Activated T-helper 1 cell treated with anti-CD3 and anti-CD28 coated beads, Interleukin-12 subunit alpha, Interleukin-12 subunit beta, Interleukin-2, Interleukin-4 antibody, amounts not matched to agents 30 ng/mL and 10 ng/mL and 1 ng/mL, durations not matched to agents 14 hours and 24 hours and 36 hours (primary cell): ENCODE results near the gene JAZF1. TPM values are rescaled to one million over a fixed set of nuclear protein-coding genes. Genes with fewer than 3 reads are reported as not detected.

Experiments used
- DNase-seq: peaks from one replicate; pipeline ENCODE4 v3.0.0; 2021; ENCODE audit warnings: low spot score
- H3K27ac Mint-ChIP-seq: one replicate; pipeline ENCODE4 v1.8.0; 2021; ENCODE audit warnings: mild to moderate bottlenecking, mixed read lengths
- H3K27me3 Mint-ChIP-seq: one replicate; pipeline ENCODE4 v1.8.0; 2022; ENCODE audit warnings: mild to moderate bottlenecking, moderate library complexity, mixed read lengths; ENCODE audit not compliant: insufficient read depth
- H3K36me3 Mint-ChIP-seq: one replicate; pipeline ENCODE4 v1.8.0; 2021; ENCODE audit warnings: low read depth, mixed read lengths
- H3K4me1 Mint-ChIP-seq: one replicate; pipeline ENCODE4 v1.8.0; 2021; ENCODE audit warnings: low read depth, mixed read lengths
- H3K4me3 Mint-ChIP-seq: one replicate; pipeline ENCODE4 v1.8.0; 2021; ENCODE audit warnings: mild to moderate bottlenecking, moderate library complexity, mixed read lengths
- H3K9me3 Mint-ChIP-seq: one replicate; pipeline ENCODE4 v1.8.0; 2021; ENCODE audit warnings: mixed read lengths
- intact Hi-C: fragments of 100-400 bp; cut with micrococcal nuclease; formaldehyde crosslinking; loops from one replicate; pipeline ENCODE4 v1.15.1; 2024
- total RNA-seq: library from RNA; stranded (reverse); gene quantifications from 2 replicates; pipeline ENCODE4 v1.2.3, GENCODE V29; 2022

Gene JAZF1
- total RNA-seq, 1 donor from 2014 or later = 9.8 TPM

DNA sequence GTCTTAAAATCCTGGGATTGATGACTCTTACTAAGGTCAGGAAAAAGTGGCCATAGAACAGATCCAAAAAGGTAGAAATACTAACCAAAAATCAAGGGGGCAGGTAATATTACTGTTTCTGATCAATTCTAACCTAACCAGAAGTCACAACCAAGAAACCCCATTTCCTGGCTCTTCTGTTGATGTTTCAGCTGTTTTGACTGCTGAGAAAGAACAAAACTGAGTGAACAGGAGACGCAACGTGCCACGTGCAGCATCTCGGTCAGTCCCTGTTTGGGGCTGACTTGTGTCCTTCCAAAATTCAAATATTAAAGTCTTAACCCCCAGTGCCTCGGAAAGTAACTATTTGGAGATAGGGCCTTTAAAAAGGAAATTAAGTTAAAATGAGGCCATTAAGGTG lies 56.8 kb downstream of the JAZF1 start:
- no peaks in the 10 kb centered on the region for H3K9me3 Mint-ChIP-seq
- intact Hi-C loops = no loop called here
- DNase-seq = no peak
- H3K27me3 Mint-ChIP-seq = no peaks in the 10 kb centered on the region
- H3K36me3 Mint-ChIP-seq = peaks cover 2% of the 10 kb centered on the region
- no peak overlapping the region for H3K27ac Mint-ChIP-seq
- H3K4me3 Mint-ChIP-seq = no peak overlapping the region
- peaks cover 29% of the 10 kb centered on the region for H3K4me1 Mint-ChIP-seq

DNA sequence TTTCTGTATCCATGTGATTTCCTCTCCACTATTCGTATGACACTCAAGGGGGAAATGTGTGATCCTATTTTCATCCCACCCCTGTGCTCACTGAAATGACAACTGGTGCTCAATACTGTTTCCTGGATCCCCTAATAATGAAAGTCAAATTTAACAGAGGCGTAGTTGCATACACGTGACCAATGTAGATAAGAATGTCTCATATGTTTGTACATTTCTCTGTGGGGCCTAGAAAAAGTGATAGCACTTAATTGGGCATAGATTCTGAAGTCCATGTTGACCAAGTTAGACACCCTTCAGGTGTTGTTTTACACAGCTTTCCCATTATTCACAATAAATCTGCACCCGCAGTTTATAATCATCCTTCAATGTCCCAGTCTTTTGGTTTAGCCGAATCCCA lies 59.1 kb downstream of the JAZF1 start:
- intact Hi-C loops = no loop called here
- no peak overlapping the region for H3K4me3 Mint-ChIP-seq
- no peak for DNase-seq
- H3K36me3 Mint-ChIP-seq = peaks cover 2% of the 10 kb centered on the region
- no peaks in the 10 kb centered on the region for H3K27me3 Mint-ChIP-seq
- H3K27ac Mint-ChIP-seq = no peak overlapping the region
- H3K9me3 Mint-ChIP-seq = no peaks in the 10 kb centered on the region
- peaks cover 29% of the 10 kb centered on the region for H3K4me1 Mint-ChIP-seq

DNA sequence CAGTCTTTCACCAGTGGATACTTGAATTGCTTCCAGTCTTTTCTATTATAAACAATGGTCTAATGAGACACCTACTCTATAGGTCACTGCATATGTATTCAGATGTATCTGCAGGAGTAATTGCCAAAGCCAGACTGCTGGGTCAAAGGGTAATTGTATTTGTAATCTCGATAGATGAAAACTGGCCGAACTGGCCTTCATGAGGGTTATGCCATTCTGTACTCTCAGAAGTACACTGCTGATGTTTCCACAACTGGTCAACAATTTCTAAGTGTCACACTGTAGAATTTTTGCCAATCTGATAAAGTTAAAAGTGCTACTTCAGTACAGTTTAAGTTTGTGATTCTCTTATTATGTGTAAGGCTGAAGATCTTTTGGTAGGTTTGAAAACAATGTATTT lies 64.6 kb downstream of the JAZF1 start:
- Mint-ChIP-seq H3K4me1 (peaks cover 12% of the 10 kb centered on the region), H3K36me3 (no peaks in the 10 kb centered on the region), H3K27ac (no peak overlapping the region), H3K9me3 (no peaks in the 10 kb centered on the region), H3K27me3 (no peaks in the 10 kb centered on the region), H3K4me3 (no peak overlapping the region)
- DNase-seq = no peak
- intact Hi-C loops = no loop called here

DNA sequence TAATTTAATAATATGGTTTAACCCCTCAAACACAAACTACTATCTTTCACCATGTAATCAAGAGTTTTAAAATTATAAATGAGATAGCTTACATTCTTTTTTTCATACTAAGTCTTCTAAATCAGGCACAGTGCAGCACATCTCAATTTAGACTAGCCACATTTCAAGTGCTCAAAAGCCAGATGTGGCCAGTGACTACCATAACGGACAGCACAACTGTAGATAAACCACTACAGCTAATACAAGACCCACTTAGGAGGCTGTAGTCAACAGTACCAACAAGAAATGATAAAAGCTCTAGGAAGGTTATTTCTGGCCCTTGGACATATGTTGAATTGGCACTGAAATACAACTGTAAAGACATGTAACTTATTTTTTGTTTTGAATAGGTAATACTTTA lies 65.3 kb downstream of the JAZF1 start:
- H3K27ac Mint-ChIP-seq = no peak overlapping the region
- no peak overlapping the region for H3K4me3 Mint-ChIP-seq
- H3K4me1 Mint-ChIP-seq = peaks cover 12% of the 10 kb centered on the region
- no peaks in the 10 kb centered on the region for H3K36me3 Mint-ChIP-seq
- intact Hi-C loops = no loop called here
- no peaks in the 10 kb centered on the region for H3K9me3 Mint-ChIP-seq
- no peaks in the 10 kb centered on the region for H3K27me3 Mint-ChIP-seq
- DNase-seq = no peak

DNA sequence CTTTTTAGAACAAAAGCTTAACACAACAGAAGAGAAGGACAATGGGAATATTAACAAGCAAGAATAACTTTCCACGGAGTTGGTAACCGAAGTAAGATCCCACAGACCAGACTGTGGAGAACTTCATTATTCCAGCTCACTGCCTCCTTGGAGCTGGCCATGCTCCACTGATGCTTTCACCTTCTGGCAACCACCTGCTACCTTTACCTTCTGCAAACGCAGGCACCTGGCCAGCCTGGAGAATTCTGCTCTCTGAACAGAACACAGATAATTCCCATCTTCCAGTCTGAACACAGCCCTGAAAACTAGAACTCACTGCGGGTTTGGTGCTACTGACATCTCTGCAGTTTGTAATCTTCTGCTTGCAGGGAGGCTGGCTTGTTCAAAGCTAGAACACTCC lies 66.5 kb downstream of the JAZF1 start:
- intact Hi-C loops = no loop called here
- no peaks in the 10 kb centered on the region for H3K36me3 Mint-ChIP-seq
- no peak overlapping the region for H3K4me3 Mint-ChIP-seq
- H3K27me3 Mint-ChIP-seq = no peaks in the 10 kb centered on the region
- no peak for DNase-seq
- no peak overlapping the region for H3K27ac Mint-ChIP-seq
- peaks cover under 1% of the 10 kb centered on the region for H3K4me1 Mint-ChIP-seq
- H3K9me3 Mint-ChIP-seq = no peaks in the 10 kb centered on the region

DNA sequence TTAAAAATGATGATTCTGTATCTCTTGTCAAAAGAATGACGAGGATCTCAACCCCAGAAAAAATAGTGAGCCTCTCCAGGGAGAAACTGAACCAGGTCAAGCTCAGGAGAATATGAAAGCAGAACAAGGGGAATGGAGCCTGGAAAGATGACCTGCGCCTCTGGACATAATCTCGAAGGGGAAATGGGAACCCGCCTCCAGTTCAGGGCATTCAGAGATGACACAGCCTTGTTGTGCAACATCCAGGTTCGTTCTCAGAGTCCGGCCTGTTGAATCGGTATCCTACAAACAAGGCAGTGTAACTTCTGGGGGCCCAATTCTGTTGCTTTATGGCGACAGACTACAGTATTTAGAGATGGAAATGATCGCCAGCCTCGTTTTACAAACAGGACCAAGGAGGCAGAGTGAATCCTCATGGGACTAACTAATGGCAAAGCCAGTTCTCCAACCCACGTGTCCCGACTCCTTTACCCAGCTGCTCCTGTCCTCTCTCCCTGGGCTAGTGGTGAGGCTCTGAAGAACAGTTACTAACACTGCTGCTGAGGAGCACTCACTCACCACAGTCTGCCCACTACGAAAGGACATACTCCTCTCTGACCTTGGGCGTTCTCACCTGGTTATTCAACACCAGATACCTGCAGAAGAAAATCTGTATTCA lies 67.6 kb downstream of the JAZF1 start:
- H3K27me3 Mint-ChIP-seq = no peaks in the 10 kb centered on the region
- H3K4me3 Mint-ChIP-seq = no peak overlapping the region

DNA sequence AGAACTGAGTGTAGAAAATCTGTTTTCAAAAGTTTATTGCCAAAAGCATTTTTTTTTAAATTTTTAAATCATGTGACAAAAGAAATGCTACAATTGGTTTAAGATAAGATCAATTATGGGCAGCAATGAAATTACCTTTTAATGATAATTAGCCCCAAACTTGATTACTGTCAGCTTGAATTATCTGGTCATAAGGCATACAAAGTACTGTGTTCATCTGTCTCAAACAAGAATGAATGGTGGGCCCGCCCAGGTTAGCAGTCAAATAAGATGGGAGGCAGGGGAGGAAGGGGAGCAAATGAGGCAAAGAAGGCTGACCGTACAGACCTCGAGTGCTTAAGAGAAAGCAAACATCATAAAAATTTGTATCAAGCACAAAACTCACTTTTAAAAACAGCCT lies 68.1 kb downstream of the JAZF1 start:
- H3K4me3 Mint-ChIP-seq = no peak overlapping the region
- no peaks in the 10 kb centered on the region for H3K36me3 Mint-ChIP-seq
- no peaks in the 10 kb centered on the region for H3K9me3 Mint-ChIP-seq
- no peak for DNase-seq
- intact Hi-C loops = no loop called here
- no peak overlapping the region for H3K27ac Mint-ChIP-seq
- no peaks in the 10 kb centered on the region for H3K4me1 Mint-ChIP-seq
- H3K27me3 Mint-ChIP-seq = no peaks in the 10 kb centered on the region

More for the DNA sequence above, 67.6 kb downstream of the JAZF1 start:
- Mint-ChIP-seq H3K27ac (no peak overlapping the region), H3K4me1 (no peaks in the 10 kb centered on the region), H3K36me3 (no peaks in the 10 kb centered on the region), H3K9me3 (no peaks in the 10 kb centered on the region)
- intact Hi-C loops = no loop called here
- no peak for DNase-seq

DNA sequence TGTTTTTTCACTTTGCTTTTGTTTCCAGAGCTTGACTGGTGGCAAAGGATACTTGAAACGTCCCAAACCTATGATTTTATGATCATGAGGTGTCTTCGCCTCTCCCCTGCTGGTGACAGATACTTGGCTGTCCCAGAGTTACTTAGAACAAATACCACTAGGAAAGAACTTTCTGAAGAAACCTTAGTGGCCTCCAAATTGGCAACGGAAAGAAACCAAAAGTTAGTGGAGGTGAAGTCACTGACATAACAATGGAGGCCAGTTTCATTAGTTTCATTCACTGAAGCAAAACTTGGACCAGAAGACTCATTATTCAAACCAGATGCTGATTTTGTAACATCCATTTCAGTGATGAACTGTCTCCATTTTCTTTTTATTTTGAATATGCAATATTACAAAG lies 68.6 kb downstream of the JAZF1 start:
- Mint-ChIP-seq H3K4me1 (no peaks in the 10 kb centered on the region), H3K4me3 (no peak overlapping the region)
- intact Hi-C loops = no loop called here

DNA sequence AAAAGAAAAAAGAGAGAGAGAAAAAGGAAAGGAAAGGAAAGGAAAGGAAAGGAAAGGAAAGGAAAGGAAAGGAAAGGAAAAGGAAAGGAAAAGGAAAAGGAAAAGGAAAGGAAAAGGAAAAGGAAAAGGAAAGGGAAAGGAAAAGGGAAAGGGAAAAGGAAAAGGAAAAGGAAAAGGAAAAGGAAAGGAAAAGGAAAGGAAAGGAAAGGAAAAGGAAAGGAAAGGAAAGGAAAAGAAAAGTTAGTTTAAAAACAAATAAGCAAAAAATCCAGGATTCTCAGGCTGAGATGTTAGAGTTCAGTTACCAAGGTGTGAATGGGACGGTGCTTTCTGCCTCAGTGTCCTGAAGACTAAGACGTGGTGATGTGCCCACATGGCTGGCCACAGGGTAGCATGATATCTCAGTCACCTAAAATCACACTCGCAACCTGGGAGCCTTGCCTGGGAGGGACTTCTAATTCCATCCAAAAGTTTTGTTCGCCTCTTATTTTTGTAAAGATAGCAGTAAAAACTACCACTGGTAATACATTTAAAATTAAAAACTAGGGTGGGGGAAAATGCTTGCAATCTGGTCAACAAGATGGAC lies 70.1 kb downstream of the JAZF1 start:
- Mint-ChIP-seq H3K36me3 (no peaks in the 10 kb centered on the region), H3K27ac (no peak overlapping the region), H3K9me3 (no peaks in the 10 kb centered on the region), H3K27me3 (no peaks in the 10 kb centered on the region), H3K4me1 (no peaks in the 10 kb centered on the region), H3K4me3 (no peak overlapping the region)
- intact Hi-C loops = no loop called here
- no peak for DNase-seq

More for the DNA sequence above, 68.6 kb downstream of the JAZF1 start:
- no peak overlapping the region for H3K27ac Mint-ChIP-seq
- no peaks in the 10 kb centered on the region for H3K9me3 Mint-ChIP-seq
- no peaks in the 10 kb centered on the region for H3K27me3 Mint-ChIP-seq
- no peaks in the 10 kb centered on the region for H3K36me3 Mint-ChIP-seq
- no peak for DNase-seq

DNA sequence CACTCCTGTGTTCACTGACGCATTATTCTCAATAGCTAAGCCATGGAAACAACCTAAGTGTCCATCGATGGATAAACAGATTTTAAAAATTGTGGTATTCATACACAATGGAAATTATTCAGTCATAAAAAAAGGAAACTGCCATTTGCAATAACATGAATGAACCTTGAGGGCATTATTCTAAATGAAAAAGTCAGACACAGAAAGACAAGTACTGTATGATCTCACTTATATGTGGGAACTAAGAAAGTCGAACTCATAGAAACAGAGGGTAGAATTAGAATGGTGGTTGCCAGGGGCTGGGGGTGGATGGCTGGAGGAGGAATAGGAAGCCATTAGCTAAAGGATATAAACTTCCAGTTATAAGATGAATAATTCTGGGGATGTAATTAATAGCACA lies 71.8 kb downstream of the JAZF1 start:
- no peaks in the 10 kb centered on the region for H3K27me3 Mint-ChIP-seq
- no peak for DNase-seq
- no peak overlapping the region for H3K27ac Mint-ChIP-seq
- intact Hi-C loops = no loop called here
- H3K4me1 Mint-ChIP-seq = no peaks in the 10 kb centered on the region
- H3K4me3 Mint-ChIP-seq = no peak overlapping the region
- no peaks in the 10 kb centered on the region for H3K36me3 Mint-ChIP-seq
- no peaks in the 10 kb centered on the region for H3K9me3 Mint-ChIP-seq

DNA sequence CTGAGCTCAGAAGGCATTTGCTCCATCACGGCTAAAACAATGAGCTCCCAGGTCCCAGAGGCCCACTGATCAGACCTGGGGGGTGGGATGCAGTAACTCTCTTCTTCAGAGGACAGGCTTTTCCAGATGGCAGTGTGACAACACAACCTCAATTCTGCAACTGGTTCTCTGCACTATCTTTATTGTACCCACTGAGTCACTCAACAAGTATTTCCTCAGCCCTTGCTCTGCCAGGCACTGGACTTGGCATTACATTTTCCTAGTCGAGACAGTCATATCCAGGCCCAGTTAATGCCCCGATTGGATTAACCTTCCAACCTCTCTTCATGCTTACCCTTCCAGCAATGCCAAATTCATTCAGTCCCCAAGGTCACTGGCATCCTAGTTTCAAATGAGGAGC lies 72.6 kb downstream of the JAZF1 start:
- Mint-ChIP-seq H3K4me1 (no peaks in the 10 kb centered on the region), H3K9me3 (no peaks in the 10 kb centered on the region), H3K36me3 (no peaks in the 10 kb centered on the region), H3K27ac (no peak overlapping the region), H3K27me3 (no peaks in the 10 kb centered on the region), H3K4me3 (no peak overlapping the region)
- intact Hi-C loops = no loop called here
- no peak for DNase-seq

DNA sequence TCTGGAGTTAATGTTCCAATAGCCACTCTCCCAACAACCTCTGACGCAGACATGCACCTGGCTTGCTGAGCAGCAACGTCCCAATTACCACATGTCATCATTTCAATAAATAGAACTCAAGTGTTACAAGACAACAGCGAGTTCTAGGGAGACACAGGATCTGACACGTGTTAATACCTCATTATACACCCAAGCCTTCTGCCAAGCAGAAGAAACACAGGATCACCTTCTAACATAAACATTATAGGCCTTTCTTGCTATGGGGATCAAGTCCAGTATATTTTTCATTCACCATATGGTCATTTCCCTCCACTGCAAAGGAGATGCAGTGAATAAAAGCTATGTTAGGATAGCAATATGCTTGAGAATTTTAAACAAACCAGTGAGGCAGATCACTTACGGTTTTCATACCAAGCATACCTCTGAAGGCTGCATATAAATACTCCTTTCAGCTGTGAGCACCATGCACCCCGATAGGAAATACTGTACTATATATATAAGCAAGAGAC lies 74.2 kb downstream of the JAZF1 start:
- intact Hi-C loops = no loop called here
- Mint-ChIP-seq H3K4me3 (no peak overlapping the region), H3K9me3 (no peaks in the 10 kb centered on the region), H3K4me1 (no peaks in the 10 kb centered on the region), H3K27ac (no peak overlapping the region), H3K36me3 (no peaks in the 10 kb centered on the region), H3K27me3 (no peaks in the 10 kb centered on the region)
- no peak for DNase-seq

DNA sequence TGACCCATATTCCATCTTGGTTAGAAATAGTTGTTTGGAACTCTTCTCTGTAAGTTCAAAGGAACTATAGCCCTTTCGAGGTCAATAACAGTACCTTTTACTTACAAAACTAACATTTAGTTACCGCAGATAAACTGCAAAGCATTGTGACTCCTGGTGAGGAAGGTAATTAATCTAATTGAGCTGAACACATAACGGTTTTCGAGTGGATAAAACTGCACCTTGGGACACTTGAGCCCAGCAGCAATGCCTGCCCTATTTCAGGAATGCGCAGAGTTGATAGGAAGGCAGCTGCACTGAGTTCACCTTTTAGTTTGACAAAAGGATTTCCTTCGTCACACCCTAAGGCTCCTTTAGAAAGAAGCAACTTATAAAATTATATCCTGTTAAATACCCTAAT lies 75.4 kb downstream of the JAZF1 start:
- Mint-ChIP-seq H3K9me3 (no peaks in the 10 kb centered on the region), H3K27ac (no peak overlapping the region), H3K27me3 (no peaks in the 10 kb centered on the region), H3K4me1 (no peaks in the 10 kb centered on the region), H3K4me3 (no peak overlapping the region), H3K36me3 (no peaks in the 10 kb centered on the region)
- DNase-seq = no peak
- intact Hi-C loops = no loop called here

DNA sequence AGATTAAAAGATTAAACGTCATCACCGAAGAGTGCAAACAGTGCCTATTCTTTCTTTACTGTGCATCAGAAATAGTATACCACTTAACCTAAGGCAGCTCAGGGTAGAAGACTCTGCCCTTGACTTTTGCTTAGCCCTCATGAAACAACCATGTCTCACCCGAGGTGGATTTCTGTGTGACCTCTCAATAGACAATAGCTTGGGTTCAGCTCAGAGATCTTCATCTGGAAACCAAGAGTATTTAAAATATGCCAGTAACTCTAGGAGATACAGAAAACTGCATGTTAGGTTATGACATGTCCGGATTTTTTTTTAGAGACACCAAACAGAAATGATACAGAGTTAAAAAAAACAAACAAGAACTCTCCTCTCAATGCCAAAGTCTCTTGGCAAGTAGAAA lies 75.8 kb downstream of the JAZF1 start:
- no peak for DNase-seq
- Mint-ChIP-seq H3K27me3 (no peaks in the 10 kb centered on the region), H3K9me3 (no peaks in the 10 kb centered on the region), H3K4me1 (no peaks in the 10 kb centered on the region), H3K4me3 (no peak overlapping the region), H3K27ac (no peak overlapping the region), H3K36me3 (no peaks in the 10 kb centered on the region)
- intact Hi-C loops = no loop called here
